Articular chondrocyte of knee joint (primary cell): Measurements from ENCODE around the gene DEFB114. TPM values are rescaled to one million over a fixed set of nuclear protein-coding genes. Genes with fewer than 3 reads are reported as not detected.

Experiments used
- total RNA-seq: library from RNA; depleted of rRNA; stranded (reverse); fragments of >200 nt; gene quantifications from 2 replicates; pipeline ENCODE4 v1.2.3, GENCODE V29; 2012

DEFB114 gene
- total RNA-seq = not detected in 2 replicates

GRCh38 chr6:49964064-49964463 is at the start of gene DEFB114:
TSS of gene DEFB114 (minus strand) at chr6:49964164. CDS start at chr6:49964105, 59 bp downstream.

GRCh38 chr6:49969605-49970004 is 5.6 kb upstream of the DEFB114 start, which contains the start of gene DEFB113:
TSS of gene DEFB113 (minus strand) at chr6:49969625. CDS start at chr6:49969625, 0 bp downstream.

Other genes with a start within 250 kb of the DEFB114 start
- not detected in 2 replicates for gene CRISP3, start 219.8 kb downstream of the DEFB114 start, total RNA-seq
- gene PGK2, start 176.9 kb downstream of the DEFB114 start, total RNA-seq = not detected in 2 replicates
- not detected in 2 replicates for gene CRISP1, start 97.6 kb downstream of the DEFB114 start, total RNA-seq
- gene DEFB113, start 5.5 kb upstream of the DEFB114 start, total RNA-seq = not detected in 2 replicates
- gene DEFB110, start 57.8 kb upstream of the DEFB114 start, total RNA-seq = not detected in 2 replicates
- gene DEFB112, start 85.8 kb upstream of the DEFB114 start, total RNA-seq = not detected in 2 replicates